GM19240 (cell line): Measurements from ENCODE around the gene CATSPER3.
"Not testable (repeated sequence)": the region's sequence is repeated elsewhere in the genome, so short reads cannot be mapped to it uniquely, and the experiment has no call there.

Experiments used
- DNase-seq: peaks from one replicate; pipeline ENCODE4 v3.0.0; 2011; ENCODE audit warnings: low spot score; ENCODE audit not compliant: insufficient read length

Gene CATSPER3

DNA sequence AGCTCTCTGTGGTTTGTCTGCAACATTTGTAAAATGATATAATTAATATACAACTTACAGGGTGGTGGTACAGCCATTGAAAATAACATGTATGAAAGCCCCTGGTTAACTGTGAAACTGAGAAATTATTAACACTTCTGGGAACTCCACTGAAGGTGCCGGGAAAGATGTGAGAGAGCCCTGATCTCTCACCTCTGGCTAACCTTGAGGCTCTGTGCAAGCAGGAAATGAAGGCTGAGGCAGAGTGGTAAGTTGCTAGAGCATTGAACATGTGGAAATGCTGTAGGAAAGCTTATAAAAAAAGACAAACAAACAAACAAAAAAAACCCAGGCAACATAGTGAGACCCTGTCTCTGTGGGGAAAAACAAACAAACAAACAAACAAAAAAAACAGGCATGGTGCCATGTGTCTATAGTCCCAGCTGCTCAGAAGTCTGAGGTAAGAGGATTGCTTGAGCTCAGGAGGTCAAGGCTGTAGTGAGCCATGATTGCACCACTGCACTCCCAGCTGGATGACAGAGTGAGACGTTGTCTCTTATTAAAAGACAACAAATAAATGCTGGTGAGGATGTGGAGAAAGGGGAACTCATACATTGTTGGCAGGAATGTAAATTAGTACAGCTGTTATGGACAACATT, 7.5 kb downstream of the CATSPER3 start:
- no peak for DNase-seq

- no peak for DNase-seq
Measured at GRCh38 chr5:134975843-134976242, 8.1 kb downstream of the CATSPER3 start.

GRCh38 chr5:134976841-134977240, 9.1 kb downstream of the CATSPER3 start:
- DNase-seq, result no peak

DNA sequence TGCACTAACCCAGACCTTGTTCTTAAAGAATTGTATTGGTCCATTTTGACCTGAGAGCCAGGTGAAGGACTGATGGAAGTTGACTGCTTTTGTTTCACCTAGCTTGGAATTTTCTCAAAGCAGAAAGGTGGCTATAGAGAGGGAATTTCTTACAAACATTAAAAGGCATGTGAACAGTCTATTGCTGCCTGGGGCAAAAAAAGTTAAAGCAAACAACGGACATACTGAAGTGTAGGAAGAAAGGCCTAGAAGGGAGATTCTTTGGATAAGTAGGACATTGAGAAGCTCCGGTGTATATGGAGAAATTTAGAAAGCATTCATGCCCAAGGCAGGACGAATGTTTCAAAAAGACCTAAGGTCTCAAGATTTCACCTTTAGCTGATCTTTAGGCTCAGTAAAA, 11.7 kb downstream of the CATSPER3 start:
- DNase-seq, result no peak

- DNase-seq, result no peak
Measured at GRCh38 chr5:134982230-134982629, 14.5 kb downstream of the CATSPER3 start.

DNA sequence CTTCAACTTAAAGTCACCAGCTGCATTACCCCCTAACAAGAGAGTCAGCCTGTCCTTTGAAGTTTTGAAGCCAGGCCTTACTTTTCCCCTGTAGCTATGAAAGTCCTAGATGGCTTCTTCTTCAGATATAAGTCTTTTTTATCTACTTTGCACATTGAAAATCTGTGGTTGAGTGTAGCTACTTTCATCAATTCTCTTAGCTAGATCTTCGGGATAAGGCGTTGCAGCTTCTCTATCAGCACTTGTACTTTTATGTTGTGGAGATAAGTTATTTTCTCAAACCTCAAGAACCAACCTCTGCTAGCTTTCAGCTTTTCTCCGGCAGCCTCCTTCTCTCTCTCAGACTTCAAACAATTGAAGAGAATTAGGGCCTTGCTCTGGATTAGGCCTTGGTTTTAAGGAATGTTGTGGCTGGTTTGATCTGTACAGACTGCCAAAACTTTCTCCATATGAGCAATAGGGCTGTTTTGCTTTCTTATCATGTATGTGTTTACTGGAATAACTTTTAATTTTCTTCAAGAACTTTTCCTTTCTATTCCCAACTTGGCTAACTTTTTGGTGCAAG, 21.6 kb downstream of the CATSPER3 start:
- DNase-seq, result no peak

- DNase-seq, result not testable (repeated sequence)
Measured at GRCh38 chr5:134990183-134990582, 22.5 kb downstream of the CATSPER3 start.

GRCh38 chr5:134992148-134992547, 24.4 kb downstream of the CATSPER3 start:
- DNase-seq, result no peak

- no peak for DNase-seq
Measured at GRCh38 chr5:134993161-134993560, 25.5 kb downstream of the CATSPER3 start.

- no peak for DNase-seq
Measured at GRCh38 chr5:134994560-134995156, 27.0 kb downstream of the CATSPER3 start.

DNA sequence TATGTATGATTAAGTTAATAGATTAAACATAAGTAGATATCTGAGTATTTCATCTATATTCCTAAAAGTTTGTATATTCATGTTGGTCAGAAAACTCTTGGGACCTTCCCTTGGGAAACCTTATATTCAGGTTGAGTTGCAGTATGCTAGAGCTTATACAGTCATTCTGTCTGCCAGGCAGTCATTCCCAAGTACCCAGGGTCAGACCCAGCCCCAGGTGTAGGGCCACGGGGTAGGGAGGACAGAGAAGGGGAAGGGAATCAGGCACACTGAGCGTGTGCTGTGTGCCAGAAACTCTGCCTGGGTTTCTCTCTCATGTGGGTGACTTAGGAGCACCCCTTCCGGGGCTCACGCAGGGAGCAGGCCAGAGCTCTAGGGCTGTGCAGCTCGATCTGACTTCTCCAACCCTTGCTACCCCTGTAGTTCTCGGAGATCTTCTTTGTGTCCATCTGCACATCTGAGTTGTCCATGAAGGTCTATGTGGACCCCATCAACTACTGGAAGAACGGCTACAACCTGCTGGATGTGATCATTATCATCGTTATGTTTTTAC, 28.2 kb downstream of the CATSPER3 start:
- no peak for DNase-seq

DNA sequence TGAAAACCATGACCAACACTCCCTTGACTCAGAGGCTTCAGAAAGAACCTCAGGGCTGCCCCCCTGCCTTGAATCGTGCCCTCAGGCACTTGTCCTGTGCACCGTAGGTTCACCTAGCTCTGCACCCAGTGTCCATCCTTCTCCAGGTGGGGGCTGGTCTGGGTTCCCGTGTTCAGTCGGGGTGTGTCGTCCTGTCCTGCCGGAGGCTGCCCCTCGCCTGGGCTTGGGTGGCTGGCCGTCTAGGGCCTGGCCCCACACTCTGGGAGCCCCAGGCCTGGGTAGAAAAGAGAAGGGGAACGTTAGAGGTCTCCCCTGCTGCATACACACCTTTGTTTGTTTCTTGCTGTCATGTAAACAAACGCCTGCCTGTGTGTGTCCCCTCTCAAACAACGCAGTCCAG, 29.3 kb downstream of the CATSPER3 start:
- DNase-seq, result no peak

GRCh38 chr5:134998068-134998467, 30.4 kb downstream of the CATSPER3 start:
- DNase-seq, result not testable (repeated sequence)

- DNase-seq, result no peak
Measured at GRCh38 chr5:135004376-135004775, 36.7 kb downstream of the CATSPER3 start.

- DNase-seq, result no peak
Measured at GRCh38 chr5:135005076-135005475, 37.4 kb downstream of the CATSPER3 start.

GRCh38 chr5:135007305-135007704, 39.6 kb downstream of the CATSPER3 start:
- DNase-seq, result no peak

- no peak for DNase-seq
Measured at GRCh38 chr5:135007749-135008363, 40.1 kb downstream of the CATSPER3 start.

- no peak for DNase-seq
Measured at GRCh38 chr5:135008556-135008955, 40.8 kb downstream of the CATSPER3 start.

DNA sequence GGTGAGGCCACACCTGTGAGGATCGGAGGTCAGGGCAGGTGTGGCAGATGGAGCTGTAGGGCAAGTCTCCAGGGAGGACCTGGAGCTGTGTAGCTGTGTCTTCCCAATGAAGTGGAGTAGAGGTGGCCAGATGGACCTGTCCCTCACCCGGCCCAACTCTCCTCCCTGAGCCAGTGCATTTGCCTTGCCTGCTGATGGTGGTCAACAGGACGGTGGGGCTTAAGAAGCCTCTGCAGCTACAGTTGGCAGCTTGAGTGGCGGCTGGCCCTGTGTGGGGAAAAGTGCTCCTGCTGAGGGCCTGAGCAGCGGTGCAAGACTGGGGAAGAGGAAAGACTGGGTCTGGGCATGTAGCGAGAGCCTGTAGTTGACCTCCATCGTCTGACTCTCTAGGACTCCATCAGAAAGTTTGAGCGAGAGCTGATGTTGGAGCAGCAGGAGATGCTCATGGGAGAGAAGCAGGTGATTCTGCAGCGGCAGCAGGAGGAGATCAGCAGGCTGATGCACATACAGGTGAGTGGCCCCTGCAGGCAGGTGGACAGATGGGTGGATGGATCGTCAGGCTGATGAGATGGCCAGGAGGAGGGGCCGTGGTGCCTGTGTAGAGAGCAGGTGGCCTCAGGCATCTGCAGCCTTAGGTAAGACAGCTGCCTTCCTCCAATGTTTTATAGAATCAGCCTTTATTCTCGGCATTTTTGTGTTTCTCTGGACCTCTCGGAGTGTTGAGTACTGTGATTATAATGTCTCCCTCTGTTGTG, 41.5 kb downstream of the CATSPER3 start:
- DNase-seq, result no peak

- no peak for DNase-seq
Measured at GRCh38 chr5:135009736-135010501, 42.2 kb downstream of the CATSPER3 start.
